Astrocyte (in vitro differentiated cells and primary cell): Measurements from ENCODE around the gene APOL1.

Experiments
- EZH2 ChIP-seq: IDR thresholded peaks from 2 replicates; pipeline ENCODE4 v1.6.1; 2012; ENCODE audit warnings: mild to moderate bottlenecking, low read length, inconsistent platforms; ENCODE audit not compliant: insufficient read depth
- TF ChIP-seq, protein P1 (sequence below): IDR thresholded peaks from 2 replicates; pipeline ENCODE4 v1.5.1; 2011; ENCODE audit warnings: low read depth, mild to moderate bottlenecking, inconsistent platforms, low read length, moderate library complexity; ENCODE audit not compliant: insufficient read depth

DNA sequence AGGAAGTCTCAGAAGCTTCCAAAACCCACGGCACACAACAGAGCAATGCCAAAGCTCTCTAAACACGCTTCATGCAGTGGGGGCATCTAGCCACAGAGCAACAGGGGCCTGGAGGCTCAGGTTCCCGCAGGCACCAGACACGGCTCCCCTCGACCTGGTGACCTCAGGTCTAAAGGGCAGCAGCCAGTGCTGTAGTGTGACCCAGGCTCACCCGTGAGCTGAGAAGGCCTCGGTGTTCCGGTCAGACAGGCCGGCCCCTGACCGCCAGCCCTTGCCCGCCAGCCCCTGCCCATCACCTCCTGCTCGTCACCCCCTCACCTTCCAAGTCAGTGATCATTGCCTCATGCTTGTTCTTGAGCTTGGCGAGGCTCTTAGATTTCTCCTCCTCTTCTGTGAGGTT lies 45.7 kb downstream of the APOL1 start:
- TF ChIP-seq, protein P1, sequence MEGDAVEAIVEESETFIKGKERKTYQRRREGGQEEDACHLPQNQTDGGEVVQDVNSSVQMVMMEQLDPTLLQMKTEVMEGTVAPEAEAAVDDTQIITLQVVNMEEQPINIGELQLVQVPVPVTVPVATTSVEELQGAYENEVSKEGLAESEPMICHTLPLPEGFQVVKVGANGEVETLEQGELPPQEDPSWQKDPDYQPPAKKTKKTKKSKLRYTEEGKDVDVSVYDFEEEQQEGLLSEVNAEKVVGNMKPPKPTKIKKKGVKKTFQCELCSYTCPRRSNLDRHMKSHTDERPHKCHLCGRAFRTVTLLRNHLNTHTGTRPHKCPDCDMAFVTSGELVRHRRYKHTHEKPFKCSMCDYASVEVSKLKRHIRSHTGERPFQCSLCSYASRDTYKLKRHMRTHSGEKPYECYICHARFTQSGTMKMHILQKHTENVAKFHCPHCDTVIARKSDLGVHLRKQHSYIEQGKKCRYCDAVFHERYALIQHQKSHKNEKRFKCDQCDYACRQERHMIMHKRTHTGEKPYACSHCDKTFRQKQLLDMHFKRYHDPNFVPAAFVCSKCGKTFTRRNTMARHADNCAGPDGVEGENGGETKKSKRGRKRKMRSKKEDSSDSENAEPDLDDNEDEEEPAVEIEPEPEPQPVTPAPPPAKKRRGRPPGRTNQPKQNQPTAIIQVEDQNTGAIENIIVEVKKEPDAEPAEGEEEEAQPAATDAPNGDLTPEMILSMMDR, result no peak
- no peak for TF ChIP-seq EZH2
